ENCODE results near the gene XXYLT1. TPM values are rescaled to one million over a fixed set of nuclear protein-coding genes. Genes with fewer than 3 reads are reported as not detected.
"Not testable (repeated sequence)": the region's sequence is repeated elsewhere in the genome, so short reads cannot be mapped to it uniquely, and the experiment has no call there.

The XXYLT1 gene
- total and polyA plus RNA-seq, 2 of the 8 experiments (the other 6 are each of a cell fraction or from before 2014, with no cell fraction given): 18.9 to 23.8 TPM

DNA sequence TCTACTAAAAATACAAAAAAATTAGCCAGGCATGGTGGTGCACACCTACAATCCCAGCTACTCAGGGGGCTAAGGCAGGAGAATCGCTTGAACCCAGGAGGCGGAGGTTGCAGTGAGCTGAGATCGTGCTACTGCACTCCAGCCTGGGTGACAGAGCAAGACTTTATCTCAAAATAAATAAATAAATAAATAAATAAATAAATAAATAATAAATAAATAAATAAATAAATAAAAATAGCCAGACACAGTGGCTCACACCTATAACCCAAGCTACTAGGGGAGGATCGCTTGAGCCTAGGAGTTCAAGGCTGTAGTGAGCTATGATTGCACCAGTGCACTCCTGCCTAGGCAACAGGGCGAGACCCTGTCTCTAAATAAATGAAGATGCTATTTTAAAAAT lies 19.7 kb upstream of the XXYLT1 start:
- not testable (repeated sequence) for H2BK5ac ChIP-seq (ENCODE audit: low read depth, low read length)

More for the DNA sequence above, 19.7 kb upstream of the XXYLT1 start:
- H3K23me2 ChIP-seq (ENCODE audit: low read depth, low read length); H3K56ac ChIP-seq (replicated peaks; ENCODE audit: insufficient read length, low read depth, low read length); H3K4me2 ChIP-seq (ENCODE audit: insufficient read depth in 1 of 2, low read depth in 2 of 2, low read length in 2 of 2); H3K23ac ChIP-seq (ENCODE audit: insufficient read length); H2BK15ac ChIP-seq (ENCODE audit: low read length); H3K9ac ChIP-seq (replicated peaks in 1 of 4; ENCODE audit: extremely low read depth in 1 of 4, low read depth in 3 of 4, low read length in 3 of 4); H3K18ac ChIP-seq (ENCODE audit: extremely low read depth, low read length); H3K14ac ChIP-seq (ENCODE audit: insufficient read length); H2AFZ ChIP-seq (ENCODE audit: low read length); H2BK12ac ChIP-seq (ENCODE audit: low read depth, low read length); FAIRE-seq; H3K9me3 ChIP-seq (ENCODE audit: insufficient read depth in 2 of 2, low read depth in 1 of 2, low read length in 1 of 2); H4K8ac ChIP-seq (ENCODE audit: extremely low read depth, insufficient read depth, low read length); H4K5ac ChIP-seq (ENCODE audit: insufficient read length, low read depth, low read length); H3K27me3 ChIP-seq (replicated peaks in 1 of 4; ENCODE audit: control insufficient read depth in 3 of 4, extremely low read depth in 1 of 4, insufficient read depth in 3 of 4, low read length in 3 of 4); DNase-seq (ENCODE audit: low read depth in 1 of 2, low spot score in 2 of 2); H3K79me2 ChIP-seq (ENCODE audit: control insufficient read depth in 1 of 2, insufficient read depth in 2 of 2, low read length in 2 of 2); H2AK5ac ChIP-seq (ENCODE audit: low read depth, low read length); H2BK120ac ChIP-seq (replicated peaks; ENCODE audit: low read depth, low read length); H3K79me1 ChIP-seq (ENCODE audit: low read depth, low read length); H3K4me1 ChIP-seq (replicated peaks in 1 of 4; ENCODE audit: control insufficient read depth in 3 of 4, insufficient read depth in 4 of 4, low read length in 3 of 4); H4K91ac ChIP-seq (replicated peaks; ENCODE audit: insufficient read length, low read length); H2BK20ac ChIP-seq (ENCODE audit: low read length); H3K4ac ChIP-seq (replicated peaks; ENCODE audit: insufficient read length, low read depth, low read length); H3K27ac ChIP-seq (ENCODE audit: low read depth, low read length); H4K20me1 ChIP-seq (replicated peaks in 1 of 2; ENCODE audit: control insufficient read depth in 1 of 2, insufficient read depth in 2 of 2, low read length in 2 of 2); H3K4me3 ChIP-seq (ENCODE audit: extremely low read depth in 1 of 4, insufficient read depth in 2 of 4, low read depth in 3 of 4, low read length in 4 of 4): not testable (repeated sequence)
- CTCF ChIA-PET (ENCODE audit: partially characterized antibody): interaction anchor here (1.0 to 1.4 kb wide), 2 partner anchors 15 to 231 kb away, joined by 3 read pairs; no protein-coding TSS in a partner anchor
- 94% methylated on average over 5 of the region's 5 CpGs; no CpG with 5 or more reads in 1 of the 2 experiments for WGBS, 2 experiments (ENCODE audit: extremely low coverage in 1 of 2, insufficient coverage in 1 of 2, insufficient read length in 1 of 2, insufficient replicate concordance in 2 of 2, low coverage in 1 of 2, low lambda C conversion rate in 2 of 2, missing lambda C conversion rate in 1 of 2)
- POLR2A ChIA-PET (ENCODE audit: partially characterized antibody): interaction anchor here (1.5 kb wide), 1 partner anchor 19 kb away, joined by 4 read pairs; the partner anchor contains the start of gene XXYLT1
- peaks cover 0 to 10% (median 3%) of the 10 kb centered on the region in 4 experiments; a peak in 3 of 8 replicates for H3K36me3 ChIP-seq (ENCODE audit: control insufficient read depth in 2 of 4, insufficient read depth in 4 of 4, low read length in 3 of 4)
